ENCODE measurements around the gene AGAP3. TPM values are rescaled to one million over a fixed set of nuclear protein-coding genes. Genes with fewer than 3 reads are reported as not detected.

Gene AGAP3
- total RNA-seq, 1 donor from 2014 or later, result 58.0 TPM

- Mint-ChIP-seq H3K27ac (no peak overlapping the region), H3K4me3 (no peak overlapping the region), H3K4me1 (ENCODE audit: low read depth) (no peaks in the 10 kb centered on the region), H3K36me3 (ENCODE audit: low read depth) (no peaks in the 10 kb centered on the region), H3K9me3 (no peaks in the 10 kb centered on the region), H3K27me3 (ENCODE audit: insufficient read depth) (peaks cover 7% of the 10 kb centered on the region)
- DNase-seq (ENCODE audit: low spot score), result no peak
- intact Hi-C loops (cut with micrococcal nuclease), result no loop called here
Measured at GRCh38 chr7:151188252-151188542, 101.9 kb downstream of the AGAP3 start.

DNA sequence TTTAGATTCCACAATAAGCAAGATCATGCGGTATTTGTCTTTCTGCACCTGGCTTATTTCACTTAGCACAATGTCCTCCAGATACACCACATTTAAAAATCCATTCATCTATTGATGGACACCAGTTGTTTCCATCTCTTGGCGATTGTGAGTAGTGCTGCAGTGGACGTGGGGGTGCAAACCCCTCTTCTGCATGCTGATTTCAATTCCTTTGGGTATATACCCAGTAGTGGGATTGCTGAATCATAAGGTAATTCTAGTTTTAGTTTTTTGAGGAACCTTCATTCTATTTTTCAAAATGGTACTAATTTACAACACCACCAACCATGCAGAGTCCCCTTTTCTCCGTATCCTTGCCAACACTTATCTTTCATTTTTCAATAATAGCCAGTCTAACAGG is 102.8 kb downstream of the AGAP3 start:
- intact Hi-C loops (cut with micrococcal nuclease), result no loop called here
- Mint-ChIP-seq H3K36me3 (ENCODE audit: low read depth) (no peaks in the 10 kb centered on the region), H3K4me1 (ENCODE audit: low read depth) (no peaks in the 10 kb centered on the region), H3K9me3 (no peaks in the 10 kb centered on the region), H3K27ac (no peak overlapping the region), H3K4me3 (no peak overlapping the region), H3K27me3 (ENCODE audit: insufficient read depth) (peaks cover 7% of the 10 kb centered on the region)
- DNase-seq (ENCODE audit: low spot score), result no peak

- Mint-ChIP-seq H3K27ac (no peak overlapping the region), H3K4me1 (ENCODE audit: low read depth) (no peaks in the 10 kb centered on the region), H3K4me3 (no peak overlapping the region), H3K27me3 (ENCODE audit: insufficient read depth) (peaks cover 13% of the 10 kb centered on the region), H3K9me3 (no peaks in the 10 kb centered on the region), H3K36me3 (ENCODE audit: low read depth) (no peaks in the 10 kb centered on the region)
- DNase-seq (ENCODE audit: low spot score), result no peak
- intact Hi-C loops (cut with micrococcal nuclease), result no loop called here
Measured at GRCh38 chr7:151191544-151191943, 105.3 kb downstream of the AGAP3 start.

GRCh38 chr7:151192002-151192539 is 105.8 kb downstream of the AGAP3 start:
- Mint-ChIP-seq H3K4me3 (no peak overlapping the region), H3K27me3 (ENCODE audit: insufficient read depth) (peaks cover 13% of the 10 kb centered on the region), H3K9me3 (no peaks in the 10 kb centered on the region), H3K36me3 (ENCODE audit: low read depth) (no peaks in the 10 kb centered on the region), H3K27ac (no peak overlapping the region), H3K4me1 (ENCODE audit: low read depth) (no peaks in the 10 kb centered on the region)
- no peak for DNase-seq (ENCODE audit: low spot score)
- intact Hi-C loops (cut with micrococcal nuclease), result no loop called here

GRCh38 chr7:151193203-151193978 is 107.1 kb downstream of the AGAP3 start:
- Mint-ChIP-seq H3K4me1 (ENCODE audit: low read depth) (no peaks in the 10 kb centered on the region), H3K9me3 (no peaks in the 10 kb centered on the region), H3K4me3 (no peak overlapping the region), H3K27ac (no peak overlapping the region), H3K36me3 (ENCODE audit: low read depth) (no peaks in the 10 kb centered on the region), H3K27me3 (ENCODE audit: insufficient read depth) (peaks cover 13% of the 10 kb centered on the region)
- no peak for DNase-seq (ENCODE audit: low spot score)
- intact Hi-C loops (cut with micrococcal nuclease), result no loop called here

Other genes with a start within 250 kb of the AGAP3 start
- not detected in 2 replicates for gene AOC1, start 234.0 kb upstream of the AGAP3 start, total RNA-seq
- gene KCNH2, start 108.2 kb upstream of the AGAP3 start, total RNA-seq, result 0.20 and 0.49 TPM in 2 replicates
- 12.2 and 12.8 TPM in 2 replicates for gene NOS3, start 95.5 kb upstream of the AGAP3 start, total RNA-seq
- 4.7 and 6.3 TPM in 2 replicates for gene ATG9B, start 62.0 kb upstream of the AGAP3 start, total RNA-seq
- 56.9 and 57.9 TPM in 2 replicates for gene ABCB8, start 58.0 kb upstream of the AGAP3 start, total RNA-seq
- 1.9 and 4.1 TPM in 2 replicates for gene ASIC3, start 37.9 kb upstream of the AGAP3 start, total RNA-seq
- gene CDK5, start 28.6 kb upstream of the AGAP3 start, total RNA-seq, result 24.9 and 28.1 TPM in 2 replicates
- gene SLC4A2, start 26.9 kb upstream of the AGAP3 start, total RNA-seq, result 127 and 128 TPM in 2 replicates
- 92.6 and 96.3 TPM in 2 replicates for gene FASTK, start 5.7 kb upstream of the AGAP3 start, total RNA-seq
- 55.3 and 63.4 TPM in 2 replicates for gene TMUB1, start 3.0 kb upstream of the AGAP3 start, total RNA-seq
- gene GBX1, start 81.2 kb downstream of the AGAP3 start, total RNA-seq, result not detected in 2 replicates
- not detected in 2 replicates for gene ASB10, start 100.8 kb downstream of the AGAP3 start, total RNA-seq
- gene H2BK1, start 124.0 kb downstream of the AGAP3 start, total RNA-seq, result not detected in 2 replicates
- gene ABCF2, start 140.7 kb downstream of the AGAP3 start, total RNA-seq, result 81.7 and 85.4 TPM in 2 replicates
- gene CHPF2, start 146.0 kb downstream of the AGAP3 start, total RNA-seq, result 45.6 and 48.5 TPM in 2 replicates
- gene SMARCD3, start 162.2 kb downstream of the AGAP3 start, total RNA-seq, result 2.4 and 3.1 TPM in 2 replicates